GM21367 (cell line): ENCODE data around the gene ZKSCAN1.
A peak's percentile ranks its signal among the peaks of the same experiment; 100 is the strongest.

Source experiments
- ATAC-seq: cut with Tn5 transposase; IDR thresholded peaks from one replicate; pipeline ENCODE4 v1.9.1; 2021; ENCODE audit not compliant: unreplicated experiment

Gene ZKSCAN1

DNA sequence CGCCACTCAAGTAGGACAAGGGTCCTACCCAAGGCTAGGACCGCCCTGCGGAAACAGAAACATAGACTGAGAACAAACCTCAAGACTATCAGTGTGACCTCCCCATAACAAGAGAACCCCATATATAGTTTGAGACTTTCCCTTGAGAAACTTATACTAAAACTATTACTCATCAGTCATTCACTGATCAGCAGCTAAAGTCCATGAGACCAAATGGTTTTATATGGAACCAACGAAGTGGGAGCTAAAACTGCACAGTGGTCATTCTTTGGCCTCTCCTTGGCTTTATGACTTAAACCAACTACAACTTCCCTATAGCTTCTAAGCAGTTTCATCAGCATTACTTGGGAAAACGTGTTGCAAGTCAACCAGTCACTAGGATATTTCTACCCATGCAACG is 20.5 kb downstream of the ZKSCAN1 start:
- ATAC-seq, result no peak

DNA sequence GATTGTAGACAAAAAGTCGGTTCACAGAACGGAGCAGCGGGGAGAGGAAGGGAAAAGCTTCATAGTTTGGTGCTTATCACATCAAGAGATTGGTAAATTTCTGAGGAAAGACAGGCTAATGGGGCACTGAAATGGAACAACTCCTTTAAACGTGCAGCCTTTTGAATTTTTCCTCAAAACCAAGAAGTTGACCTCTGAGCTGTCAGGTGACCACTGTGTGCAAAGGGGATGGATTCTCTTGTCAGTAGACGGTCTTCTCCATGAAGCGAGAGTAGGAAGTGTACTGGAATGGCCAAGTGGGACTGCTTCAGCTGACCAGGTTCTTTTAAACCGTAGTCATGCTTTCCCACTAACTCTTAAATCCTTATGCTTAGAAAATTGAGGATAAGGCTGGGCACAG is 22.9 kb downstream of the ZKSCAN1 start:
- no peak for ATAC-seq

DNA sequence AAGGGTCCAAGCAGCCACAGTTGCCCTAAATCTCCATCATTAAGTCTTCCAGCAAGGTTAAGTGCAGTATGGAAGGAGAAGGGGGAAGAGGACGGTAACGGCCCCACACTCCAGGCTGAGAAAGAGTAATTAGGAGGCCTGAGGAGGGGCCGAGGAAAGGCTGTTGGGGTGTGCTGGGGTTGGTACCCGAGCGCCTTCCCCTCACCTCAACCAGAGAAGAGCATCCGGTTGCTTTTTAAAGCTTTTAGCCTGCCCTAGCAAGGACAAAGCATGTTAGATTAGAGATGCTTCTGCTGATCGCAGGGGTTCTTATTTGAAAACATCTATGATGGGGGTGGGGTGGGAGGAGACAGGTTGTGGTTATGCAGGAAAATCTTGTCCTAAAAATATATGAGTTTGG is 25.2 kb downstream of the ZKSCAN1 start:
- ATAC-seq, result no peak

DNA sequence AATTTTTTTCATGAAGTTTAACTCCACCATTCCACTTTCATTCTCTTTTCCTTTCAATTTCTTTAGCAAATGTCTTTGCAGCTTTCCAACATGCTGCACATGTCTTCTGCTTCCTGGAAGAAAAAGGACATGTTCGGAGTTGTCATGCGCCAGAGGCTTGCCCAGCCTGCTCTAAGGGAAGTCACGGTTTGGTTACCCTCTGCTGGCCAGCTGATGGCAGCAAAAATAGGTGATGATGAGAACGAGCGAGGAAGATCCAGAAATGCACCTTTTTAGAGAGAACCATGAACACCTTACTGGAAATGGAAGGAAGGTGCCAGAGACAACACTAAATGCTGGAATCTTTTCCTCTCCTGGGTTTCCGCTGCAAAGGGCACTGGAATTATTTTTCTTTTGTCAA is 29.3 kb downstream of the ZKSCAN1 start:
- no peak for ATAC-seq

DNA sequence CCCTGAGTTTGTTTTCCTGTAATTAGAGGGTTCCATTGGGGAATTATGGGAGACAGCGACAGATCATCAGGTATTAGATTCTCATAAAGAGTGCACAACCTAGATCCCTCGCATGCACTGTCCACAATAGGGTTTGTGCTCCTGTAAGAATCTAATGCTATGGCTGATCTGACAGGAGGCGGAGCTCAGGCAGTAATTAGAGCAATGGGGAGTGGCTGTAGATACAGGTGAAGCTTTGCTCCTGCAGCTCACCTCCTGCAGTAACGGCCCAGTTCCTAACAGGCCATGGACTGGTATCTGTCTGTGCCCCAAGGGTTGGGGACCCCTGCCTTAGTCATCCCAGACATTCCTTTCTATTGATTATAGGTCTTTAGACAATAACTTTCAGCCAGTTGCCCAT is 33.3 kb downstream of the ZKSCAN1 start:
- ATAC-seq, result no peak

DNA sequence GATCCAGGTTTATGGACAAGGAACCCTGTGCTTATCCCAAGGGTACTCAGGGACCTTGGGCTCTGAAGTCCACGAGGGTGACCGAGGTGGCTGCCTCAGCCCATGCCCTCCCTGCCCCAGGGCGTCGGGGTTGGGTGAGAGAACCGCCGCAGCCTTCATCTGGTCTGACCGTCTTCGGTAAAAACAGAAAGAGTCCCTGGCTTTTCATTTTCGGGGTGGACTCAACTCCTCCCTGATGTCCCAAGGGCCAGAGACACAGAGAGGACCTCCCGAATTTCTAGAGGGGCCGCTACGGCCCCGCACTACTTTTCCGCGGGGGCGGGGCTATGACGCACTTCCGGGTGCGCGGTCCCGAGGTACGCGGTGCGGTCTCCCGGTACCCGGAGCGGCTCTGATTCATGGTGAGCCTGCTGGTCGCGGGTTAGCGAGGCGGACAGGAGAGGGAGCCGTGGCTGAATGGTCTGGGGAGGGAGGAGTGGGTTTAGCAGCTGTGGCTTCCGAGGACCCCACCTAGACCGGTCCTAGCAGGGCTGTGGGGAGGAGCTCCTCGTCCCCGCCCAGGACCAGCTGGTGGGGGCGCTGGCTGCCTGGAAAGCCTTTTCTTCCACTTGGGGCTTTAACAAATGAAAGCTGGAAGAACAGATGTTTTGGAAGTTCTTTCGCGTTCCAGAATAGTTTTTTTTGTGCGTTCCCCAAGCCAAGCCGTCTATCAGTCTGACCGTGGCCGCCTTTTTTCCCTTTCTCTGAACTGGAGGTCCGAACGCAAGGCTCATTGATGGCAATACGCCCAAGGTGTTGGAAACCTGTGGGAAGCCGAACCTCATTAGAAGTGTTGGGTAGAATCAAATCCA is 34.3 kb downstream of the ZKSCAN1 start, which contains the start of gene ZSCAN21:
Gene ZSCAN21, plus strand, starts transcription at position 334 of the 851 bp plus-strand sequence. CDS start 7,233 bp downstream, outside the sequence.
- ATAC-seq, result peak; percentile 79

DNA sequence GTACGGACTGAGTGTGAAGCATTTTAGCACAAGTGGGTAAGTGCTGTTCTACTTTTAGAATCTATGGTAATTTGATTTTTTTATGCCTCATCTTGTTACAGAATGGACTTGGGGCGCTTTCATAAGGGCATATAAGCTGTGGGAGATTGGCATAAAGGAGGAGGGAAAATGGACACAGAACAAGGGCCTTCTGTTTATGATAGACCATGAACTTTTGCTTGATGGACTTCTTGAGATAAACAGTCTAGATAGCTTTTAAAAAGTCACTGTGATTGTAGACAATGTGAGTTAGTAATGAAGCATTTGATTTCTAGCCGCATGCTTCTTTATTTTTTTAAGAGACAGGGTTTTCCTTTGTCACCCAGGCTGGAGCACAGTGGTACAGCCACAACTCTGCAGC is 36.2 kb downstream of the ZKSCAN1 start:
- ATAC-seq, result no peak

DNA sequence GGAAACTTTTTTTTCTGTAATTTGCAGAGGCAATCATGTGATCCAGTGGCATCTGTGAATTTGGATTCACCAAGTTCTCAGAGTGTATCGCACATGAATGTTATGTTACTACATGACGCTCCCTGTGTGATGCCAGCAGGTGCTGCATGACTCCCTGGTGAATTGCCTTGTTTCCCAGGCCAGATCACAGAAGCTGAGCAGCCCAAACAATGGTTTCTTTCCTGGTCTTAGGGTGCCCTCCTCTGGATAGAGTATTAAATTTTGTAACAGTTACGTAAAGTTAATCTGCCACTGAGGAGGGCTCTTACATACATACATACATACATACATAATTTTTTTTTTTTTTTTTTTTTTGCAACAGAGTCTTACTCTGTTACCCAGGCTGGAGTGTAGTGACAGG is 37.8 kb downstream of the ZKSCAN1 start:
- ATAC-seq, result no peak

DNA sequence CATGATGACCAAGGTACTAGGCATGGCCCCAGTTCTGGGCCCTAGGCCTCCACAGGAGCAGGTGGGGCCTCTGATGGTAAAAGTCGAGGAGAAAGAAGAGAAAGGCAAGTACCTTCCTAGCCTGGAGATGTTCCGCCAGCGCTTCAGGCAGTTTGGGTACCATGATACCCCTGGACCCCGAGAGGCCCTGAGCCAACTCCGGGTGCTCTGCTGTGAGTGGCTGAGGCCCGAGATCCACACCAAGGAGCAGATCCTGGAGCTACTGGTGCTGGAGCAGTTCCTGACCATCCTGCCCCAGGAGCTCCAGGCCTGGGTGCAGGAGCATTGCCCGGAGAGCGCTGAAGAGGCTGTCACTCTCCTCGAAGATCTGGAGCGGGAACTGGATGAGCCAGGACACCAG is 41.6 kb downstream of the ZKSCAN1 start:
- ATAC-seq, result no peak

DNA sequence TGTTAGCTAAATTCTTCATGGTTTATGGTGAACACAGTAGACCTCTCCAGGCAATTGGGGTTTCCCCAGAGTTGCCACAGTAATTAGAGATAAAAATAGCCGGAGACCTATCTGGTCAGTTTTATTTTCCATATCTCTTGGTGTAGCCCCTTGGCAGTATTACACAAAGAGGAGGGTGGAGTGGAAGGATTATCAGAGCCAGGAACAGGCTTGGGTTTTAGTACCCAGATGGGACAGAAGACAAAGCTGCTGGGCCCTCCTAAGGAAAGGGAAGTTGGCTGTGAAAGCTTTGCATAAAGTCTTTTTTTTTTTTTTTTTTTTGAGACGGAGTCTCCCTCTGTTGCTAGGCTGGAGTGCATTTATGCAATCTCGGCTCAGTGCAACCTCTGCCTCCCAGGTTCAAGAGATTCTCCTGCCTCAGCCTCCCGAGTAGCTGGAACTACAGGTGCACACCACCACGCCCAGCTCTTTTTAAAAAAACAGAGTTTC is 43.9 kb downstream of the ZKSCAN1 start:
- no peak for ATAC-seq

DNA sequence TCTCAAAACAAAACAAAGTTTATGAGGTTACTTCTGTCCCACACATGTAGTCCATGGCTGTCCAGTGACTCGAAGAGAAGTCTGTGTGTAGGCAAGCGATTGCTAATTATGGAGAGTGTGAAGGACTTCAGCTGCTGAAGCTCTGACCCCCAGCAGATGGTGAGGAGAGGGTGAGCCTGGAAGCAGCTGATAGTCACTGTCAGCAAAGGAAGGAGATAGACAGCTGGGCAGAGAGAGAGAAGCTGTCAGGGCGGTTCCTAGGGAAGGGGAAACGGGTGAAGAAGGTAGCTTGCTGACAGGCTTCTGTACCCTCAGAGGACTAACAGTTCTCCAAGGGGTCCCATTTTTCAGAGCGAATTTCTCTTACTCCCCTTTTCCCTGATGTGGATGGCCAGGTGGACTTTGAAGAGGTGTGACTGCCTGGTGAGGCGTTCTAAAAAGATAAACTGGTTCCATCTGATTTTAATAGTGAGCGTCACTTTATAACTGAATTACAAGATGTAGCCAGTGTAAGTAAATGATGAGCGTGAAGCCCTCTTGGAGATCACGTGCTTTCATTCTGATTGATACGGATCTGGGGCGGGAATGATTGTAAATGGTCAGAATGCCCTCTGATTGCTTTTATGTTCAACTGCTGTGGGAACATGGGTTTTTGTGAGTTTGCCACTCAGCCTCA is 46.3 kb downstream of the ZKSCAN1 start:
- ATAC-seq, result no peak

DNA sequence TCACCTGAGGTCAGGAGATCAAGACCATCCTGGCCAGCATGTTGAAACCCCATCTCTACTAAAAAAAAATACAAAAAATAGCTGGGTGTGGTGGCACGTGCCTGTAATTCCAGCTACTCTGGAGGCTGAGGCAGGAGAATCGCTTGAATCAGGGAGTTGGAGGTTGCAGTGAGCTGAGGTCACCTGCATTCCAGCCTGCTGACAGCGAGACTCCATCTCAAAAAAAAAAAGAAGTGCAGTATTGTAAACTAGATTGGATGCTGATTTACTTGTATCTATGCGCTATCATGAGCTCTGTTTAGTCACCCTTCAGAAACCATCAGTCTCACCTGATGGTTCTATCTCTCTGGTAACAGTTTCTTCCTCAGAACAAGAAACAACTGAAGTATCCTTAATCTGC is 48.0 kb downstream of the ZKSCAN1 start:
- ATAC-seq, result no peak

DNA sequence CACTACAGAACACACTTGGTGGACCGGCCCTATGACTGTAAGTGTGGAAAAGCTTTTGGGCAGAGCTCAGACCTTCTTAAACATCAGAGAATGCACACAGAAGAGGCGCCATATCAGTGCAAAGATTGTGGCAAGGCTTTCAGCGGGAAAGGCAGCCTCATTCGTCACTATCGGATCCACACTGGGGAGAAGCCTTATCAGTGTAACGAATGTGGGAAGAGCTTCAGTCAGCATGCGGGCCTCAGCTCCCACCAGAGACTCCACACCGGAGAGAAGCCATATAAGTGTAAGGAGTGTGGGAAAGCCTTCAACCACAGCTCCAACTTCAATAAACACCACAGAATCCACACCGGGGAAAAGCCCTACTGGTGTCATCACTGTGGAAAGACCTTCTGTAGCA is 48.8 kb downstream of the ZKSCAN1 start:
- no peak for ATAC-seq

DNA sequence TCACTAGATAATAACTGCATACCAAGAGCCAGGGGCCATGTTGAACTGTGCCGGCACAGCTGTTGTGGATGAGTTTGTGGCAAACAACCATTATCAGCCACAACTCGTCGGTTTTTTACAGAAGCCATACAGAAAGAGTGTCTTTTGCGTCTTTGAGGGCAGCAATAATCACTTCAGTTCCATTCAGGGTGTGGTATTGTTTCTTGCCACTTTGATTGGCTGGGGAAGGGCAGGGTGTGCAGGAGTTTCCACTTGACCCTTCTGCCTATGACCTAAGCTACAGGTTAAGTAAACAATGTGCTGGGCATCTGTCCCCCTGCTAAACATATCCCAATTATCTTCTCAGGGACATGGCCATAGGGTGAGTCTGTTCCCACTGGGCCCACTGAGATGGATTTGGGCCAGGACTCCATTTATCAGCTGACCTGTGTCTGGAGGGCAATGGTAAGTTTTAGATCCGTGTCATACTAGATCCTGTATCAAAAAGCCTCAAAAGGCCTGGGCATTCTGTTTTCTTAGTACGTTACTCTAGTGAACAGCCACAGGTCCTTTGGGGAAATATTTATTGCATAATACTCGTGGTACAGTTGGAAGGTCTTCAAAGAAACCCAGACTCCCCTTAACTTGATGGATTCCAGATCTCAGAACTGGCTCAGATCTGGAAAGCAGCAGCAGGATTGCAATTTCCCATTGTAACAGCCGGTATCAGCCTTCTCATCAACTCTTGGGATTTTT is 50.2 kb downstream of the ZKSCAN1 start:
- no peak for ATAC-seq

DNA sequence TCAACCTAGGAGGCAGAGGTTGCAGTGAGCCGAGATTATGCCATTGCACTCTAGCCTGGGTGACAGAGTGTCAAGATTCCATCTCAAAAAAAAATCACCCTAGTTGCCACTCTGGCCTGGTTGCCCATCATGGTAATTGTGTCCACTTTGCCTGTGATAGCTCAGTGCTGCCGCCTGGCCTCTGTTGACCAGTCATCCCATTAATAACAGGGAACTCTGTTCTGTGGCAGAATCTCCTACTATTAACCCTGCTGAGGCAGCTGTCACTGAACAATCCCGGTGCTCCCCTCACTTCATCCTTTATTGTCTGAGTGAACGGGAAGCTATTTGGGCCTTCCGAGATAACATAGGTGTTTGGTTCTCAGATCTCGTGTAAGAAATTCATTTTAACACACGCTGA is 51.6 kb downstream of the ZKSCAN1 start:
- no peak for ATAC-seq

DNA sequence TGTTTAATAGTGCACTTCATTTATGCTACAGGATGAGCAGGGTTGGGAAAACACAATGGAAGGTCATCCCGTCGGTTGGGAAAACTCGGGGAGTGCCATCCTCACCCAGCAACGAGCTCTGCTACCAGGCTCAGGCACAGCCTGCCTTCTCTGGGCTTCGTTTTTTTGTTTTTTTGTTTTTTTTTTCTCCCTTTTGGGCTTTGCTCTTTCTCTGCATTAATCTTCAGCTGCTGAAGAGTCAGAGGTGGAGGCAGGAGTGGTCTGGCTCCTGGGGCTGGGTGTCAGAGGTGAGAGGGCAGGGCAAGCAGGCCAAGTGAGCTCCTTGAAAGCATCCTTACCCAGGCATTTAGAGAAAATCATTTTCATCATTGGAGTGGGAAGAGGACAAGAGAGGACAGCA is 54.6 kb downstream of the ZKSCAN1 start:
- ATAC-seq, result no peak

DNA sequence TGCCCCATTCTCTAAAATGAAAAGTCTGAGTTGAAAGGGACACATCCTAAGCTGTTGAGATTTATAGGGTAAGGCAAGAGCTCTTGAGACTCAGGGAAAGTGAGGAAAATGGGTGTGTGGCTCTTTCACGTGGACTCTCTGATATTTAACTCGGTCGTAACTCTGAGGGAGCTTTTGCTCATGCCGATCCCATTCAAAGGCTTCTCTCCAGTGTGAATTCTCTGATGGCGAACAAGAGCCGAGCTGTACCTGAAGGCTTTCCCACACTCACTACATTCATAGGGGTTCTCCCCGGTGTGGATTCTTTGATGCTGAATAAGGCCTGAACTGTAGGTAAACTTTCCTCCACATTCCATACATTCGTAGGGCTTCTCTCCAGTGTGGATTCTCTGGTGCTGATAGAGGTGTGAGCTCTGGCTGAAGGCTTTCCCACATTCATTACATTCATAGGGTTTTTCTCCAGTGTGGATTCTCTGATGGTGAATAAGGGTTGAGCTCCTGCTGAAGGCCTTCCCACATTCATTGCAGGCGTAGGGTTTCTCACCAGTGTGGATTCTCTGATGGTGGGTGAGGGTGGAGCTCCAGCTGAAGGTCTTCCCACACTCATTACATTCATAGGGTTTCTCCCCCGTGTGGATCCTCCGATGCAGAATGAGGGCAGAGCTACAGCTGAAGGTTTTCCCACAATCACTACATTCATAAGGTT is 55.8 kb downstream of the ZKSCAN1 start:
- no peak for ATAC-seq

DNA sequence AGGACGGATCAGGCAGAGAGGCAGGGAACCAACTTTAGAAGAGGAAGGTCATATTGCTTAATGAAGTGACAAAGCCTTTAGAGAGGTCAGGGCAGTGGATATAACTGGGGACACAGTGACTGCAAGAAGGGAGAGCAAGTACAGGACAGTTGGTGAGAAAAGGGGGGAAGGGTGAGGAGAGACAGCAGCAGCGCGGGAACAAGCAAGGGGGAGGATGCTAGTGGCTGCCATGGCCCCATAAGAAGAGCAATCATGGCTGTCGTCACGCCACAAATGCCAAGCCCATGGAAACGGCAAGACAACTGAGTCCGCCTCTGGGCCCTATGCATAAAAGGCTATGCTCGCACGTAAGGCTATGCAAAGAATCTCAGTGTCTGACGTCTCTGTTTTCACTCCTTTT is 57.1 kb downstream of the ZKSCAN1 start:
- no peak for ATAC-seq

DNA sequence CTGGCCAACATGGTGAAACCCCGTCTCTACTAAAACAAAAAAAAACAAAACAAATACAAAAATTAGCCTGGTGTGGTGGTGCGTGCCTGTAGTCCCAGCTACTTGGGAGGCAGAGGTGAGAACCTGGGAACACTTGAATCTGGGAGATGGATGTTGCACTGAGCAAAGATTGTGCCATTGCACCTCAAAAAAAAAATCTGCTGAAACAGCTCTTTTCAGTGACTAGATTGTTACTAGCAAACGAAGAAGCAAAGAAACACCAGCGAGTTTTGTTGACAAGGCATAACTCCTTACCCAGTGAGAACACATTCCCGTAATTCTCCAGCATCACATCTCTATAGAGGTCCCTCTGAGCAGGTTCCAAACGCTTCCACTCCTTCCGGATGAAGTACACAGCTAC is 59.4 kb downstream of the ZKSCAN1 start:
- no peak for ATAC-seq

DNA sequence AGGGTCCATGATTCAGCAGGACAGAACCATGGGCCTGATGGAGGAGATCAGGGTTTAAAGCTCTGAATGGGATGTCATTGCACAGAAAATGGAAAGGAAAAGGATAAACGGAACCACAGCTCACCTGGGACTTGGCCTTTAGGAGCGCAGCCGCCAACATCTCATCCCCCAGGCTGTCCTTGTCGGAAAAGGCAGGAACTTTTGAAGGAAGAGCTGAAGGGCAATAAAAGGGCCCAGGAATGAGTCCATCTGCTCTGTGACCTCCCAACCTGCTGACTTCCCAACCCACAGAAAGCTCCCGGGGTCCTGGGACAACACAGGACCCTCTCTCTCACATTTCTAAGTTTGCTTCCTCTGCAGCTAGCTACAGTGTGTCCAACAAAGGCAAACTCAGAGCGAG is 60.0 kb downstream of the ZKSCAN1 start:
- no peak for ATAC-seq

DNA sequence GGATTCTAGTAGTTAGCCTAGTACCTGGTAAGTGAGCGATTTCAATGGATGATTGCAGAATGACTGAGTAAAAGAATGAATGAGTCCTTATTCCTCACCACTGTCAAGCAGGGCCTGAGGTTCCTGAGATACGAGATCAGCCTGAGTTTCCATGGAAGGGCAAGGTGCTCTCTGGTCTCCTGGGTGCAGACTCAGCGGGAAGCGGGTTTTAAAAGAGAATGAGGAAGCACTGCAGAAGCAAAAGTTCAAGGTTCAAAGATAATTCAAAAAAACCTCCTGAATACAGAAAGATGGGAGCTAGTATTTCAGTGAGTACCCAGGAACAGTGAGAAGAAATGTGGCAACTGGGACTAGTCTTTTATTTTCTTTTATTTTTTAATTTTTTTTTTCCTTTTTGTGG is 61.8 kb downstream of the ZKSCAN1 start:
- no peak for ATAC-seq
